COR-L47 (cell line): ENCODE results near the gene TAF6L.
"Not testable (repeated sequence)": the region's sequence is repeated elsewhere in the genome, so short reads cannot be mapped to it uniquely, and the experiment has no call there.

Source experiments
- DNase-seq: peaks from one replicate; lab custom pipeline; 2025; lab: John Stamatoyannopoulos, UW

TAF6L gene

DNA sequence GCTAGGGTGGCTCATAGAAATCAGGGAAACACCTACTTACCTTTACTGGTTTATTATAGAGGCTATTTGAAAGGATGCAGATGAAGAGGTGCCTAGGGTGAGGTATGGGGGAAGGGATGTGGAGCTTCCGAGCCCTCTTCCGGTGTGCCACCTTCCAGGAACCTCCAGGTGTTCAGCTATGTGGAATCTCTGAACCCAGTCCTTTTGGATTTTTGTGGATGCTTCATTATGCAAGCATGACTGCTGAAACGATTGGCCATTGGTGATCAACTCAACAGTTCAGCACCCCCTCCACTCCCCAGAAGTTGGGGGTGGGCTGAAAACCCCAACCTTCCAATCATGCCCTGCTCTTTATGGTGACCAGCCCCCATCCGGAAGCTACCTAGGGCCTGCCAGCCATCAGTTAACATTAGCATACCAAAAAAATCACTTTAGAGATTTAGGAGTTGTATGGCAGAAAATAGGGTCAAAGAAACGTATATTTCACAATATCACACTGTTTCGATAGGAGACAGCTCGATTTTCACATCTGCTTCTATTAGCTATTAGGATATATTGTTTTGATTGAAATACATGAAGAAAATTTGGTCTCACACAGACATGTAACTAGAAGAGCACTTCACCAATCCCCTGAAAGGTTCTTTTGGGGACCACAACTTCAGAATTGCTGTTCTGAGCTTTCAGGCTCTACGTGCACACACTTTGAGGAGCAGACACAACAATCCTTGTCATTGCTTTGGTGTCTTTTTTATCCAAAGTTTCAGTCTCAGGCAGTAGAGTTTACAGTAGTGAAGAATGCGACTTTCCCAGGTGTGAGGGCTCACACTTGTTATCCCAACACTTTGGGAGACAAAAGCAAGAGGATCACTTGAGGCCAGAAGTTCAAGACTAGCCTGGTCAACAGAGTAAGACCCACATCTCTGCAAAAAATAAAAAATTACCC lies 13.1 kb upstream of the TAF6L start:
- DNase-seq = no peak

DNA sequence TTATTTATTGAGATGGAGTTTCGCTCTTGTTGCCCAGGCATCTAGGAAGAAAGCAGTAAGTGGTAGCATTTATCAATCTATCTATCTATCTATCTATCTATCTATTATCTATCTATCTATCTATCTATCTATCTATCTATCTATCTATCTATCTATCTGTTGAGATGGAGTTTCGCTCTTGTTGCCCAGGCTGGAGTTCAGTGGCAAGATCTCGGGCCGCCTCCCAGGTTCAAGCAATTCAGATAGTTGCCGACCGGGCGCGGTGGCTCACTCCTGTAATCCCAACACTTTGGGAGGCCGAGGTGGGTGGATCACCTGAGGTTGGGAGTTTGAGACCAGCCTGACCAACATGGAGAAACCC lies 10.3 kb upstream of the TAF6L start:
- not testable (repeated sequence) for DNase-seq

DNA sequence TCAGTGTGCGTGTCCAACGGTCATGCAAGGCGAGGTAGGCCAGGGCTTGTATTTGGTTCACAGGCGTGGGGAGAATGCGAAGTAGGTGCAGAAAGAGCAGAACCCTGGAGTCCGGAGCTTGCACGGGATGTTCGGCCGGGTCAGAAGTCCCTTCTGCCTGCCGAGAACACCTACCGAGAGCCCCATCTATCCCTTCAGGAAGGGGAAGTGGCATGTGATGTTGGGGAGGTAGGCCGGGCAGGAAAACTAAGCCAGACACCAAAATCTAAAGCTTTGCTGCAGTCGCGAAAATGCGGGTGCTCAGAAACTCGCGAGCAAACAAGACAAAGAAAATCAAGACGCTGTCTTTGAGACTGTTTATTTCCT lies 435 bp upstream of the TAF6L start:
- DNase-seq = peak; percentile 27

DNA sequence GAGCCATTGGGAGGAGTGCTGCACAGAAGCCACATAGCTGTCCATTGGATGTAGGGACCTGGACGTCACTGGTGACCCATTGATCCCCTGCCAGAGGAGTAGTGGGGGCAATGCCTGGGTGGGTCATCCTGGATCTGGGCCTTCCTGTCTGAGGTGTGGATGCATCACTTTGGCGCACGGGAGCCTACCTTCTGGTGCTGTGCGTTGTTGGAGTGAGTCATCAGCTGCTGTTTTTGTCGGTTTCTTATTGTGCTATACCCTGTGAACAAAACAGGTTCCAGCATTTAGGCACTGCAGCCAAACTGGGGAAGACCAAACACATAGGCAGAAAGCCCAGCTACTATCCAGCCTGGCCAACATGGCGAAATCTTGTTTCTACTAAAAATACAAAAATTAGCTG lies 3.2 kb downstream of the TAF6L start:
- DNase-seq = no peak

DNA sequence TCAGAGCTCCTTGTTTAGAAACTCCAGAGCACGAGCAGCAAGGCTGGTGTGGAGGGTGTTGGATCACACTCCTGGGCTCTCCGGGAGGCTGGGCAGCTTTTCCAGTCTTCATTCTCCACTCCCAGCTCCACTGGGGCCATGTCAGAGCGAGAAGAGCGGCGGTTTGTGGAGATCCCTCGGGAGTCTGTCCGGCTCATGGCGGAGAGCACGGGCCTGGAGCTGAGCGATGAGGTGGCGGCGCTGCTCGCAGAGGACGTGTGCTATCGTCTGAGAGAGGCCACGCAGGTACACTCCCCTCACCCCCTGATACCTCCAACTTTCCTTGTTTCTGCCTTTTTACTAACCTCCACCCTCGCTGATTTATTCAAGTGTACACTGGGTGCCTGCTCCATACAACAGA lies 4.5 kb downstream of the TAF6L start:
- no peak for DNase-seq

DNA sequence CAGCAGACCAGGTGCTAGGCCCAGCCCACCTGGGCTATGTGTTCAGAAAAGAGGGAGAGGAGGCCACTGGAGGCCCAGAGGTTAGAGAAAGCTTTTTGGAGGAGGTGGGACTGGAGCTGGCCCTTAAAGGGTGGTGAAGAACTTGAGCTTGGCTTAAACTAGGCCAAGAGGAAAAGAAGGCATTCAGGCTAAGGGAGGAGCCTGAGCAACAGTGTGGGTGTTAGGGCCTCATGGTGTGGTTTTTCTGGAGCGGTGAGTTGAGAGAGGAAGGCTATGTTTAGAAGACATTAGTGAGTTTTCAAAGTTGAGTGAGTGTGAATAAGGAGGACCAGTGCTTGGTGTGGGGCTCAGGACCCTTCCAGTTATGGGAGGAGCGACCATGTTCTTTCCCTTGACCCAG lies 6.2 kb downstream of the TAF6L start:
- no peak for DNase-seq

DNA sequence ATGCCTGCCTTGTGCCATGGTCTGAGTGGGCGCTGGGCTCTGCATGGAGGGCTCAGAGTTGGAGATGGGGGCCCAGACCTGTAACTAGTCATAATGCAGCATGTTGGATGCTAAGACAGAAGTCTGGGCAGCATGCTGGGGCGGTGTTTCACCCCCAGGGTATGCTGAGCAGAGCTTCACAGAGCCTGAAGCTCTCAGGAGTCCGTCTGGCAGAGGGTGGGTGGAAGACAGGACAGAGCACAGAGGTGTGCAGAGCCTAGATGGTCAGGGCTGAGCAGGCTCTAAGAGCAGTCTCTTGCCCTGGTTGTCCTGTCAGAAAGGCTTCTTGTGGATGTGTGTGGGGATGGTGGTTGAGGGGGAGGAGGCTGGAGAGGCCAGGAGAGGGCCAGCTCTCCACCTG lies 7.2 kb downstream of the TAF6L start:
- DNase-seq = no peak

DNA sequence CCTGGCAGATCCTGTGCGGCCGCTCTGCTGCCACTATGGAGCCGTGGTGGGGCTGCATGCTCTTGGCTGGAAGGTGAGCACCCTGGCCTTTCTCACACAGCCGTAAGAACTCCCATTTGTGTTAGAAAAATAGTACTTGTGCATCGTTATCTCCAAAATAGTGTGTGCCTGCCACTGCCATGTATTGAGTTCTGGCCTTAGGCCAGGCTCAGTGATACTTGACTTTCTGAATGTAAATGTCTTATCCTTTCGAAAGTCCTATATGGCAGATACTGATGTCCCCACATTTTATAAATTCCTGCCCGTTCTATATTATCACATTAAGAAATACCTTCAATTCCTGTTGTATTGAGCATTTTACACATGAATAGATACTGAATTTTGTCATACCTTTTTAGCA lies 11.6 kb downstream of the TAF6L start:
- DNase-seq = no peak

DNA sequence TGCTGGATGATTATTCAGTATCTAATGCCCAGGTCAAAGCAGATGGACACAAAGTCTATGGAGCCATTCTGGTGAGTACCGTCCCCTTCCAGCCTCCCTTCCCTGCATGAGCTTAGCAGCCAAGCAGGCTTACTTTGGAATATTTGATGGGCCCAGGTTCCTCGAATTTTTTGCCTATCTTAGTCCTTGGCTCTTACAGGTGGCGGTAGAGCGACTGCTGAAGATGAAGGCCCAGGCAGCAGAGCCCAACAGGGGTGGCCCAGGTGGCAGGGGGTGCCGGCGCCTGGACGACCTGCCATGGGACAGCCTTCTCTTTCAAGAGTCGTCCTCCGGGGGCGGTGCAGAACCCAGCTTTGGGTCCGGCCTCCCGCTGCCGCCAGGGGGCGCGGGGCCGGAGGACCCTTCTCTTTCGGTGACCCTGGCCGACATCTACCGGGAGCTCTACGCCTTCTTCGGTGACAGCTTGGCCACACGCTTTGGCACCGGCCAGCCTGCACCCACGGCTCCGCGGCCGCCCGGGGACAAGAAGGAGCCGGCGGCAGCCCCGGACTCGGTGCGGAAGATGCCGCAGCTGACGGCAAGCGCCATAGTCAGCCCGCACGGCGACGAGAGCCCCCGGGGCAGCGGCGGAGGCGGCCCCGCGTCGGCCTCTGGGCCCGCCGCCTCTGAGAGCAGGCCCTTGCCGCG lies 15.3 kb downstream of the TAF6L start:
- peak; percentile 74 for DNase-seq

DNA sequence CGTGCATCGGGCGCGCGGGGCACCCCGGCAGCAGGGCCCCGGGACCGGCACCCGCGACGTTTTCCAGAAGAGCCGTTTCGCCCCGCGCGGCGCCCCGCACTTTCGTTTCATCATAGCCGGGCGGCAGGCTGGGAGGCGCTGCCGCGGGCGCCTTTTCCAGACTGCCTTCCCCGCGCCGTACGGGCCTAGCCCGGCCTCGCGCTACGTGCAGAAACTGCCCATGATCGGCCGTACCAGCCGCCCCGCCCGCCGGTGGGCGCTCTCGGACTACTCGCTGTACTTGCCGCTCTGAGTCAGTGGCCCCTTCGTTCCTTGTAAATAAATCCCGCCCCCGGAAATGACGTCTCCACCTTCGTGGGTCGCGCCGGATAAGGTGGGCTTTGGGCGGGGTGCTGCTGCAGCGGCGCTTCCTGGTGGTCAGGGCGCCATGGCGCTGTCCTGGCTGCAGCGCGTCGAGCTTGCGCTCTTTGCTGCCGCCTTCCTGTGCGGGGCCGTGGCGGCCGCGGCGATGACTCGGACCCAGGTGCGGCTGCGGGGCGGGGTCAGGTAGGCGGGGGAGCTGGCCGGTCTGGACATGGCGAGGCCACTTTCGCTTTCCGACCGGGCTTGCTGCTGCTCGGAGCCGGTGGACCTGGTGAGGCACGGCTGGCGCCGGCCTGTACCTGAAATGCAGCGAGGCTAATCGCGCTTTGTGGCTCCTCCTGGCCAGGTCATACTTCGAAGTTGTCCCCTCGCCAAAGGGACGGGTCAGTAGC lies 16.0 kb downstream of the TAF6L start, which contains the start of gene TMEM179B:
TMEM179B (plus strand) TSS at position 398 of the 755 bp plus-strand sequence; CDS start at position 428, 30 bp downstream.
- DNase-seq = peak; percentile 99

DNA sequence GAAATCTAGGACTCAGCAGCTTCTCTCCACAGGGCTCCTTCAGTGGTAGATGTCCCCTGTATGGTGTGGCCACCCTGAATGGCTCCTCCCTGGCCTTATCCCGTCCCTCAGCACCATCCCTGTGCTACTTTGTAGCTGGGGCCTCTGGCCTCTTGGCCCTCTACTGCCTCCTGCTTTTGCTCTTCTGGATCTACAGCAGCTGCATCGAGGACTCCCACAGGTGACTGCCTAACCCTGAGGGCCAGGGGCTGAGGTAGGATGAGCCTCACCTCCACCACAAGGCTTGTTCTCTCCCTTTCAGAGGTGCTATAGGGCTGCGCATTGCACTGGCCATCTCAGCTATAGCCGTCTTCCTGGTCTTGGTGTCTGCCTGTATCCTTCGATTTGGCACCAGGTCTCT lies 17.8 kb downstream of the TAF6L start:
- no peak for DNase-seq

DNA sequence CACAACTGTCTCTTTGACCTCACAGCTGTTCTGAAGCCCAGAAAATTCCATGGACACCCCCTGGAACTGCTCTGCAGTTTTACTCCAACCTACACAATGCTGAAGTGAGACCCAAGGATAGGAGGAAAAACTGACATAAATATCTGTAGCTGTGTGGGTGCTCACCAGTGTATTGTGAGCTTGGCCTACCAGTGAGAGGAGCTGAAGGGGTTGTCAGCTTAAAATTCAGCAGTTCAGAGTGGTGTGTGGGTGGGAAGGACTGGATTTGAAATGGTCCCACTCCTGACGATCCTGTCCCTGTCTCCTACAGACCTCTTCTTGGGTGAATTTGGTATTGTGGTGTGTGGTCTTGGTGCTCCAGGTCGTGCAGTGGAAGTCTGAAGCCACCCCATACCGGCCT lies 18.4 kb downstream of the TAF6L start:
- no peak for DNase-seq

DNA sequence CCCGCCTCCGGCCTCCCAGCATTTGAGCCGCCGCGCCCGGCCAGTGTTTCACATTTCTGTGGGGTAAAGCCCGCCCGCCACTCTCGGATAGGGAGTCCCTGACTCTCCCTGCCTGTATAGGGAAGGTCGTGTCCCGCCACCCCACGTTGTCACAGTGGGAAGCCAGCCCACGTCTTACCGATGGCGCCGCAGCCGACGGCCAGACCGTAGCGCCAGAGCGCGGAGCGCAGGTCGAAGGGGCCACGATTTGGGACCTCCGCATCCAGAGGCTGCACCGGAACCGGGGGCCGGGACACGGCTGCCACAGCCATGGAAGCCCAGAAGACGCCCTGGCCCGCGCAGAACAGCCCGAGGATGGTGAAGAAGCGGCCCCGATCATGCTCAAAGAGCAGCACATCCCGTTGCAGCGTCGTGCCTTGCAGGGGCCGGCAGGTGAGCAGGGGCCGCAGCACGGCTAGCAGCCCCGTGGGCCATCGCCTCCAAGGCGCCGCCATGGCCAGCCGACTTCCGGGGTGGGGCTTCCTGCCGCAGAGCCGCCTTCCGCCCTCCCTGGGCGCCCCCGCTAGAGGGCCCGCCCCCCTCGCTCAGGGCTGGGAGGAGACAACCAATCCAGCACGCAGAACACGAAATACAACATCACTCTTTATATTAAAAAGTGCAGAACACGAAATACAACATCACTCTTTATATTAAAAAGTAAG lies 20.5 kb downstream of the TAF6L start, which contains the start of gene TMEM223:
TMEM223 (minus strand) TSS at position 506 of the 701 bp plus-strand sequence; CDS start at position 494, 12 bp downstream.
- DNase-seq = peak; percentile 68

DNA sequence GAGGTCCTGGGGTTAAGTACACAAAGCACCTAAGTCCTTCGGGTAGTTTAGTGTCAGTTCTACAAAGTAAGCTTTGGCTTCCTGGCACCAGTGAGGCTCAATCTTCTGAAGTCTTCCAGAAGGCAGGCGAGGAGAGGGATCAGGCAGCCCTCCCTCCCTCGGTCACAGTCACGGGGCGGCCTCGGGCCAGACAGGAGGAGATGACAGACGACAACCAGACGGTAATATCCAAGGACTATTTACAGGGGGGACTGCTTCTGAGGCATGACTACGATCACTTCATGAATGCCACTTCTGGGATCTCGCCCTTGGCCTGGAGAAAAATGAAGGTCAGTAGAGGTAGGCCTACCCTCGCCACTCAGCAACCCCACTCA lies 21.0 kb downstream of the TAF6L start:
- DNase-seq = no peak

DNA sequence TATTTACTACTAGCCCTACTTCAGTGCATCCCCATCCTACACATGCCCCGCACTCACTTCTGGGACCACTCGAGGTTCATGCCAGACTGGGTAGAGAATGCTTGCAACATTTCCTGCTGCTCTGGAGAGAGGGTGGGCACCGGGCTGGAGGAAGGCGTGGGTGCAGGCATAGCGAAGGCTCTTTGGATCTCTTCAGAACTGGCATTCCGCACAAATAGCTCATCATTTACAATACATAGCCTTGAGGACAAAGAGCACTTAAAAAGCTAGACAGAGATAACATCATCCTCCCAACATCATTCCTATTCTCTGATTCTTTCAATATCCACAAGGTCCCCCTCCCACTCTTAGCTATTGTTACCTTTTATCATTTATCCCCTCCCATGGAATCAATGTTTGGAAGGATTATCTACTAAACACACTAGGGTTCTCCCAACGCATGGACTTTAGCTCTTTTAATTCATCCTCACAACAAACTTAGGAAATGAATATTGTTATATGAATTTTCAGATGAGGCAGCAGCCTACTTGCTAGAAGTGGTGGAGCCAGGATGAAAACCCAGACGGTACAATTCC lies 23.1 kb downstream of the TAF6L start:
- DNase-seq = no peak

DNA sequence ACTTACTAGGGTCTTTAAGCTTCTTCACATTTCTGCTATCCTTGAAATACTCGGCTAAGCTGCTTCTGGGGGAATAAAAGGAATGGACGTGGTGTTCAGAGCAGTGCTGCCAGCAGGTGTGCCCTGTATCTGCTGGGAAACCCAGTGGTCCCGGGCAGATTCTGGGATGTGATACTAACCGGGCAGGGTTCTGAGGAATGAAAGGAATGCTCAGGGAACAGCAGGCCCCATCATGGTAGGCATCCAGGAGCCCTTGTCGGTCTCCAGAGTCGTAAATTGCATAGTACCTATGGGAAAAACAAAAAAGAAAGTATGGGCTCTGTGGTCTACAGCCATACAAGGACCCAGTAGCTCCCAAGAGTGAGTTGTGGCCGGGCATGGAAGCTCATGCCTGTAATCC lies 25.1 kb downstream of the TAF6L start:
- DNase-seq = no peak

DNA sequence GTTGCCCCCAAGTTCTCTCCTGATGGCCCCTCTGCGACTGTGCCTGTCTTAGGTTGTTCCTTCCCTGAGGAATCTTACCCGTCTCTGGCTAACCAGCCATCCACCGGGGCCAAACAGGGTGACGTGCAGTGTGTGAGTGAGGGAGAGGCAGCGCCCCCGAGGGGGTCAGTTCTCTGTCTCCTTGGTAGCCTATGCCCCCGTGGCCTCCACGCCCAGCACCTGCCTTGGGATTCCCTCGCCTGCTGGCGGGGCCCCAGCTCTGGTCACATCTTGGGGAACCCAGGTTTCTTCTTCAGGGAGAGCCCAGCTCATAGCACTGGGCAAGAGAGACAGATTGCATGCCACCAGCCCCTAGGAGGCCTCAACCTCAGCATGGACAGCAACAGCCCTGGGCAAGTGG lies 28.3 kb downstream of the TAF6L start:
- DNase-seq = no peak

DNA sequence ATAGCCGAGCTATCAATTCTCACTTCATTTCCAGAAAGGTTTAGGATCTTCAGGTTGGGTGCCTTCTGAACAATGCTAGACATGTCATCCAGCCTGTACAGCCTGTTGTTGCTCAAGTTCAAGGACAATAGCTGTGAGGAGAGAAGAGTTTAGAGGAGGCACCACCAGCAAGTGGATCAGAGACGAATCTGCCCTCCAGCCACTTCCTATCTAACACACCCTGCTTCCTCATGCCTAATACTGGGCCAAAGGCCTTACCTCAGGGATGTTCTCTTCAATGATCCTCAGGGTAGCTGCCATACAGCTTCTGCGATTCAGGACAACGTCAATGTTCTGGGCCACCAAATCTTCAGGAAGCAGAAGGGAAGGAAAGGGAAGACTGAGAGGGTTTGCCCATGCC lies 29.9 kb downstream of the TAF6L start:
- DNase-seq = no peak

DNA sequence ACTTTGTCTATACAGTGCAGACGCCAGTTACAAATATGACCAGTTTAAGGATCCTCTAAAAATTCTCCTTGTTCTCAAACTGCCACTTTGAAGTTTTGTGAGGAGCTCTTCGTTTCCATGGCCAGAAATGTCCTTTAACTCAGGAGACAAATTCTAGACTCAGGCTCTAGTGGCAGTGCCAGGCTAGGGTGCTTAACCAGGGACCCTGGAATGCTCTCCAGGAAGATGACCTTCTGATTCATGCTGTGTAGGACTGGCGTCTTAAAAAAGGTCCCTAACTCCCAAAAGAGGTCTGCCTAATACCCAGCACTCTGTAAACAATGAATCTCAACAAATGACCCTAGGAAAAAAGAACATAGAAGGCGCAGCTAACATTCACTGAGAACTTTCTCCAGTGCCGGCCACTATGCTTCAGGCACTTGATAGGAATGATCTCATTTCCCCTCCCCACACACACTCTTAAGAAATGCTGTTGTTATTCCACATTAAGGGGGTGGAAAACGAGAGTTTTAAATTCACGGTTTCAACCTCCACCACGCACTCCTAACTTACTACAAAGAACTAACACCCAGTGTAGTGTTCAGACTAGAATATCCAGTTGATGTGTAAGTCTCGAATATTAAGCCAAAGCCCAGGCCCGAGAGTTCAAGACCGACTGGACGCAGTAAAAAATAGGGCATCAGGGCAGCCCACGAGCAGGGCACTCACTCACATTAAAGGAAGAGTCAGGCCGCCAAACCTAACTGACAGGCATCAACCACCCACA lies 33.3 kb downstream of the TAF6L start:
- DNase-seq = no peak

DNA sequence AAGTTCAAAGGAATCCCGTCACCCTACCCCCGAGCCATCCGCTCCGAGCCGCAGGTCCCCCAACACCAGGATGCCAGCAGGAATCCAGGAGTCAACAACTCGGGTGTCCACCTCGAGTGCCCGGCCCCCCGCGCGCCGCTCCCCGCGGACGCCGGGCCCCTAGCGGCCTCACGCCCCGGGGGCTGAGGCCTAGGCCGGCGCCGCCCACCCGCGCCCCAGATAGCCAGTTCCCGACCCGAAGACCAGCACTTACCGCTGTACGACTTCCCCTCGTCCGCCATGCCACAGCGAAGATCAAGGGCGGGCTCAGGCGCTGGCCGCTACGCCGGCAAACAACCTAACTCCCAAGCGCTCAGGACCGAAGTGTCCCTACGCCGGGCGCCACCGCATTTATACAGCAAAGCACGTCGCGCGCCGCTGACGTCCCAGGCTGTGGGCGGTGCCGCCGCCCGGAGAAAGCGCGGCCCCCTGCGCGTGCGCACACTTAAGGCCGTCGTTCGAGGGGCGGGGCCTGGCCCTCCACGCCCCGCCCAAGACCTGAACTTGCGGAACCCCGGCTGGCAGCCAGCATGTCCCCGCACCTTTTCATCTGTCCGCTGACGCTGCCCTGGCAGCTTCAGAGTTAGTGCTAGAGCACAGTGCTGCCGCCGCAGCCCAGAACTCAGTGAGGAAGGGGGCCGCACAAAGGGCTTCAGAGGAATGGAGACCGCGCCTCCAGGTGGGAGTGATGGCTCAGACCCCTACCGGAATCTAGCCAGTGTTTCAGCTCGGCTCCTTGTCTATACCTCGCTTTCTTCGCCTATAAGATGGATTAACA lies 34.1 kb downstream of the TAF6L start, which contains the start of gene NXF1:
NXF1 (minus strand) TSS at position 365 of the 817 bp plus-strand sequence; CDS start at position 281, 84 bp downstream.
- DNase-seq = peak; percentile 96
